Fibroblast of mammary gland (primary cell): Measurements from ENCODE around the gene PROKR1.

Experiments used
- DNase-seq: peaks from one replicate; pipeline ENCODE4 v3.0.0-alpha.2; 2010; ENCODE audit warnings: low read depth
- H3K4me3 ChIP-seq: 2 replicates; pipeline ENCODE4 v1.5.1; 2011; ENCODE audit warnings: low read depth, mild to moderate bottlenecking, low read length, moderate library complexity; ENCODE audit not compliant: control insufficient read depth
- TF ChIP-seq, protein P1 (sequence below): conservative IDR thresholded peaks from 2 replicates; pipeline ENCODE4 v1.5.1; 2011; ENCODE audit warnings: low read depth, low read length, inconsistent platforms; ENCODE audit not compliant: control insufficient read depth, insufficient read depth

PROKR1 gene

DNA sequence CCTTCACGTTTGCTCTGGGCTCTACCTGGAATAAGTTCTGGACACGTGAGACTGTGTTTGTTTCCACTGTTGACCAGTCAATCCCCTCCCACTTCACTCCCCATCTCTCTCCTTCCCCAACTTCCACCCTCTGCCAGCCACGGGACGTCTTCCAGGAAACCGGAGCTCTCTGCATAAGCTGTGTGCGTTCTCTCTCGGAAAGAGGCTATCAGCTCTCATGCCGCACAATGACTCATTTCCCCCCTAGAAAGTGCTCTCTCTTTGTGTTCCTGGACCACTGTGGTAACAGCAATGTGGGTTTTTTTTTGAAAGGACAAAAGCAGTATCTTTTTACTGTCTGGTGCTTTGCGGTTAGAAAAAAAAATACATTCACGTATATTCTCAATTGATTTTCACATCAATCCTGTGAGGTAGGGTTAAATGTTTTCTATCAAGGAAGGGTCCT lies 10.2 kb downstream of the PROKR1 start:
- TF ChIP-seq, protein P1, sequence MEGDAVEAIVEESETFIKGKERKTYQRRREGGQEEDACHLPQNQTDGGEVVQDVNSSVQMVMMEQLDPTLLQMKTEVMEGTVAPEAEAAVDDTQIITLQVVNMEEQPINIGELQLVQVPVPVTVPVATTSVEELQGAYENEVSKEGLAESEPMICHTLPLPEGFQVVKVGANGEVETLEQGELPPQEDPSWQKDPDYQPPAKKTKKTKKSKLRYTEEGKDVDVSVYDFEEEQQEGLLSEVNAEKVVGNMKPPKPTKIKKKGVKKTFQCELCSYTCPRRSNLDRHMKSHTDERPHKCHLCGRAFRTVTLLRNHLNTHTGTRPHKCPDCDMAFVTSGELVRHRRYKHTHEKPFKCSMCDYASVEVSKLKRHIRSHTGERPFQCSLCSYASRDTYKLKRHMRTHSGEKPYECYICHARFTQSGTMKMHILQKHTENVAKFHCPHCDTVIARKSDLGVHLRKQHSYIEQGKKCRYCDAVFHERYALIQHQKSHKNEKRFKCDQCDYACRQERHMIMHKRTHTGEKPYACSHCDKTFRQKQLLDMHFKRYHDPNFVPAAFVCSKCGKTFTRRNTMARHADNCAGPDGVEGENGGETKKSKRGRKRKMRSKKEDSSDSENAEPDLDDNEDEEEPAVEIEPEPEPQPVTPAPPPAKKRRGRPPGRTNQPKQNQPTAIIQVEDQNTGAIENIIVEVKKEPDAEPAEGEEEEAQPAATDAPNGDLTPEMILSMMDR, result no peak
- DNase-seq, result peak; percentile 53
- H3K4me3 ChIP-seq, result no peak overlapping the region

DNA sequence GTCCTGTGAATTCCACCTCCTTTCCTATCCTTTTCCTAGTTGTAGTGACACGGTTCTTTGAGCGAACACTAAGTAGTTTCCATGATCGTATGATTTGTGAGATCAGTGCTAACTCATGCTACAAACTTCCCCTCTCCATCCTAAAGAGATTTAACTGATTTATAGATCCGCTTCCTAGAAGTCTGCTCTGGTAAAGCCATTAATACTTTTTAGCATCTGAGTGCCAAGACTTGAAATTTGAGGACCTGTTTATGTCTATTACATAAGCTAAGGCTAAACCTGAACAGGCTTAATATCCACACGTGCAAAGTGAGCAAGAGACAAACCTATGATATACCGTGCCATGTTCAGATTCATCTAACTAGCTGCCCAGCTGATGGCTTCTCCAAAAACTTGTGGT lies 14.9 kb downstream of the PROKR1 start:
- DNase-seq, result no peak
- TF ChIP-seq, protein P1, result no peak
- H3K4me3 ChIP-seq, result no peak overlapping the region

DNA sequence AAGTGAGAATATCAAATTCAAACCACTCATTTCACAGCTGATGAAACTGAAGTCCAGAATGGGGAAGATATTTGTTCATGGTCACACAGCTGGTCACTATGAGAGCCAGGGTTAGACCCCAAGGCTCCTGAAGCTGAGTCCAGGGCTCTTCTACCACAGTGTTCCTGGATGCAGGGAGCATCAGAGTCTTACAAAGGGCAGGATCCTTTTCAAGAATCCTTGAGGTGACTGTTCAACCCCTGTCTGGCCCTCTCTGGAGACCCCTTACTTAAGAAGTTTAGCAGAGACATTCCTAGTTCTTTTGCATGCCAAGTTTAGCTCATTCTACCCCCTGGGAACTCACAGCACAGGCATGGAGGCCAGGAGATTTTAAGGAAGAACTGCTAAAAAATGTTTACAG lies 15.7 kb downstream of the PROKR1 start:
- no peak for DNase-seq
- TF ChIP-seq, protein P1, result no peak

DNA sequence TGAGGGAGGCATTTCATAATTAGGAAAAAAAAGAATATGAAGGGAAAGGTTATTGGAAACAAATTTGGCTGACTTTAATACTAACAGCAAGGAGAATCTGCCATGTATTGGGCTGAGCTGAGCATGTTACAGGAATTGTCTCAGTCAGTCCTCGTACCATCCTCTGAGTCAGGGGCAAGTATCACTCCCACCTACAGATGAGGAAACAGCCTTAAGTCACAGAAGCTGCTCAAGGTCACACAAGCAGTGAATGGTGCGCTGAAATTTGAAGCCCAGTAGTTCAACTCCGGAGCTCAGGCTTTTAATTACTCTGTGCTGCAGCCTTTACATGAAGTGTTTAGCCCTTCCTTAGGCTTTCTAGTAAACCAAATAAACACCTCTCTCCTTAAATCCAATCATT lies 17.3 kb downstream of the PROKR1 start:
- DNase-seq, result no peak
- TF ChIP-seq, protein P1, result no peak

More for the DNA sequence above, 15.7 kb downstream of the PROKR1 start:
- H3K4me3 ChIP-seq, result no peak overlapping the region

DNA sequence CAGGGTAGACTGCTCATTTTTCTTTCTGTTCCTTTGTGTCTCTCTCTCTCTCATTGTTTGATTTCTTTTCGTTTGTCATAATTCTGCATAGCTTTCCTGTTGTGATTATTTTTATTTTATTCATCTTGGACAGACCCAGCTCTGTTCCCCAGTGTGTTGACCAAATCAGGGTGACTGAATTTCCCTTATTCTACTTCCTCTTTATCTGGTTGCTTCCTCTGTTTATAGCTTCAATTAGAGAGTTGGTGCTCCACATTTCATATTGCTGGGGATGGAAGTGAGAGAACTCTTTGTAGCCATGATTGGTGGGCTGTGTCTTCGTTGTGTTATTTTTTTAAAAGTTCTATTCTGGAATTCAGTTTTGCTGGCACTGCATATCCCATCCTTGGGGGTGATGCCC lies 19.1 kb downstream of the PROKR1 start:
- TF ChIP-seq, protein P1, result no peak
- no peak overlapping the region for H3K4me3 ChIP-seq
- no peak for DNase-seq

More for the DNA sequence above, 17.3 kb downstream of the PROKR1 start:
- no peak overlapping the region for H3K4me3 ChIP-seq

DNA sequence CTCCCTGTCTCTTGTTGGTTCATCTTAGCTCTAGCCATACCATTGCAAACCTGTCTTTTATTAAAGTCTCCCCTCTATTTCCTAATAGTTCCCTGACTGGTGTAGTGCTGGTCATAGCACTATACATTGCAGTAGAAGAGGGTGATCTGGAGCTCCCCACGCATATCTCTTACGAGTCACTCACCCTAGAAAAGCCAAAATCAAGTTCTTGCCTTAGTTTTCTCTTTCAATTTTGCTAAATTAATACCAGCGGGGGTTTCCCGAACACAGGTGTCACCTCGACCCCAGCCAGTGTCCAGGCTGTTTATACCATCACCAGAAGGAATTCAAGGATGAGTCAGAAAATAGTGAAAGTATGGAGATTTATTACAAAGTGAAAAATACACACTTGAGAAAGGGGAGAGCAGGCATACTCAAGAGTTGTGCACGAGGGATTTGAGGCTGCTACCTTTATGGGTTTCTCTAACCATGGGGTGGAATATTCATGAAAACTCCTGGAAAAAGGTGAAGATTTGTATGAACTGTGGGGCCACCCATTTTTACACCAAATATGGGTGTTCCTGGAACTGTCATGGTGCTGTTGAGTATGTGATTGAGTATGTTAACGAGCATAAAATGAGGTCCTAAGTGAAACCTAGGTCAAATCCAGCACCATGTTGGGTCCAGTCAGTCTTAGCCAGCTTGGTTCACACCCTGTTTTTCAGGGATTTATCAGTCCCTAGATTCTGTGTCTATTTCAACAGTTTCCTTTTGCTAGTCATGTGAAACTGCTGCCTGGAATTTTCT lies 20.2 kb downstream of the PROKR1 start:
- TF ChIP-seq, protein P1, result no peak
- H3K4me3 ChIP-seq, result no peak overlapping the region
- DNase-seq, result no peak
